Fibroblast of skin of left quadriceps (primary cell): ENCODE results near the gene EIF4H.
"Not testable (repeated sequence)": the region's sequence is repeated elsewhere in the genome, so short reads cannot be mapped to it uniquely, and the experiment has no call there.

Source experiments
- DNase-seq, 2 experiments: peaks; one replicate each; pipeline ENCODE4 v3.0.0-alpha.2; 2013; ENCODE audit warnings: low read depth in 2 of 2

EIF4H gene

GRCh38 chr7:74173866-74174605 lies at the start of gene EIF4H:
TSS of gene EIF4H (plus strand) at chr7:74174356. CDS start at chr7:74174384, 28 bp downstream.
- peak; percentile 92 for DNase-seq

GRCh38 chr7:74126220-74126880 lies 47.8 kb upstream of the EIF4H start:
- no peak for DNase-seq

- no peak for DNase-seq
Observed at GRCh38 chr7:74129887-74130286, 44.3 kb upstream of the EIF4H start.

GRCh38 chr7:74130518-74130917 lies 43.6 kb upstream of the EIF4H start:
- DNase-seq, result no peak

- no peak for DNase-seq
Observed at GRCh38 chr7:74134117-74134620, 40.0 kb upstream of the EIF4H start.

- DNase-seq, result no peak
Observed at GRCh38 chr7:74138334-74138867, 35.8 kb upstream of the EIF4H start.

GRCh38 chr7:74138945-74139843 lies 35.0 kb upstream of the EIF4H start:
- DNase-seq, result no peak

GRCh38 chr7:74141705-74142104 lies 32.5 kb upstream of the EIF4H start:
- no peak for DNase-seq

GRCh38 chr7:74143383-74143782 lies 30.8 kb upstream of the EIF4H start:
- no peak for DNase-seq

- DNase-seq, result no peak
Observed at GRCh38 chr7:74148491-74148890, 25.7 kb upstream of the EIF4H start.

- no peak for DNase-seq
Observed at GRCh38 chr7:74149071-74149470, 25.1 kb upstream of the EIF4H start.

GRCh38 chr7:74149603-74150002 lies 24.6 kb upstream of the EIF4H start:
- peak in 1 of 2 experiments; percentile 30 for DNase-seq

GRCh38 chr7:74153736-74154135 lies 20.4 kb upstream of the EIF4H start:
- no peak for DNase-seq

- DNase-seq, result no peak
Observed at GRCh38 chr7:74155810-74156395, 18.3 kb upstream of the EIF4H start.

- no peak for DNase-seq
Observed at GRCh38 chr7:74157605-74158004, 16.6 kb upstream of the EIF4H start.

GRCh38 chr7:74164985-74165456 lies 9.1 kb upstream of the EIF4H start:
- no peak for DNase-seq

GRCh38 chr7:74165867-74166593 lies 8.1 kb upstream of the EIF4H start:
- DNase-seq, result no peak

- DNase-seq, result not testable (repeated sequence)
Observed at GRCh38 chr7:74167324-74167723, 6.8 kb upstream of the EIF4H start.

- DNase-seq, result no peak
Observed at GRCh38 chr7:74173074-74173473, 1.1 kb upstream of the EIF4H start.

- no peak for DNase-seq
Observed at GRCh38 chr7:74173491-74173865, 678 bp upstream of the EIF4H start.

- peak; percentile 14 for DNase-seq
Observed at GRCh38 chr7:74174606-74175082, 488 bp downstream of the EIF4H start.
